ENCODE data around the gene ASXL2. TPM values are rescaled to one million over a fixed set of nuclear protein-coding genes. Genes with fewer than 3 reads are reported as not detected.

ASXL2 gene
- total RNA-seq, 1 donor from 2014 or later = 41.2 TPM

DNA sequence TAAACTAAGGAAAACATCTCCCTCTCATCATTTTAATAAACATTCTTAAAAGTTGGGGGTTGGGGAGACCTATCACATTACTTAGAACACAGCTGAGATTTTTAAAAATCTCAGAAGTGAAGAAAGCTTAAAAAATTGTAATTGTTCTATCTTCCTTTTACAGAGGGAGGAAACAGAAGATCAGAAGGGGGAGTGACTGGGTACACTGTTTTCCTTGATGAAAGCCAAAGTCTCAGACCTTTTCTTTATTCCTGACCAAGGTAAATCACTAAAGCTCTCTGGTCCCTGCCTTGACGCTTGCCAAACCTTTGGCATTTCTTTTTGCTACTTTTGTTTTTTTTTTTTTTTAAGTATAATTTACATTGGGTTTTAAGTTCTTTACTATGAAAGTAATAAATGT lies 119.9 kb downstream of the ASXL2 start:
- ATAC-seq = no peak
- intact Hi-C loops (cut with DNase I) = no loop called here
- DNase-seq (ENCODE audit: low spot score) = no peak

DNA sequence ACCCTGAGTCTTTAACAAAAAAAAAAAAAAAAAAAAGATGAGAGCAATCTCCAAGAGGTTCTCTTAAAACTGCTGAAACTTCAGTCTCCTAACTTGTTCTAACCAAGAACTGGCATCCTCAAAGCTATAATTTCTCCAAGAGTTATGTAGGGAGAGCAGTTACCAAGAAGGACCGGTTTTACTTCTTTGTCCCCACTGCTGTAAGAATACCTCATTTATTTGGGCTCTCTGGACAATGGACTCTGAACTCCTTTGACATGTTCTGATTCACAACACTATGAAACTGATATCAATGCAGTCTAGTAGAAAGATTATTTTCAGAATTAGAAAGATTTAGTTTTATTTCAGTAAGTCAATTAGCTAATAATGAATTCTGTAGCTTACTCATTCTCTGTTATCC lies 120.4 kb downstream of the ASXL2 start:
- intact Hi-C loops (cut with DNase I) = no loop called here
- DNase-seq (ENCODE audit: low spot score) (no peak), ATAC-seq (no peak)

DNA sequence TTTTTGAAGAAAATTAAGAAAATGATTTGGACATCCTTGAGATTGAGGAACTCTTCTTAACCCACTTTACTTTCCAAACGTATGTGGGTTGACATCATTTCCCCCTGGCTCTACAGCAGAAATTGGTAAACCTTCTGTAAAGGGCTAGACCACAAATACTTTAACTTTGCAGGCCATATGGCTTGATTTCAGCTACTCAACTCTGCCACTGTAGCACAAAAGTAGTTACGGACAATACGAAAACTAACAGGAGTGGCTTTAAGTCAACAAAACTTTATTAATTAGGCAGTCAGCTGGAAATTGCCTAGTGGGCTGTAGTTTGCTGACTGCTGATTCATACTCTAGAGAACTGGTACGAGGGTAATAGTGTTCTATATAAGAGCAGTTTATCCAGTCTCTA lies 121.8 kb downstream of the ASXL2 start:
- intact Hi-C loops (cut with DNase I) = no loop called here
- ATAC-seq = no peak
- no peak for DNase-seq (ENCODE audit: low spot score)

DNA sequence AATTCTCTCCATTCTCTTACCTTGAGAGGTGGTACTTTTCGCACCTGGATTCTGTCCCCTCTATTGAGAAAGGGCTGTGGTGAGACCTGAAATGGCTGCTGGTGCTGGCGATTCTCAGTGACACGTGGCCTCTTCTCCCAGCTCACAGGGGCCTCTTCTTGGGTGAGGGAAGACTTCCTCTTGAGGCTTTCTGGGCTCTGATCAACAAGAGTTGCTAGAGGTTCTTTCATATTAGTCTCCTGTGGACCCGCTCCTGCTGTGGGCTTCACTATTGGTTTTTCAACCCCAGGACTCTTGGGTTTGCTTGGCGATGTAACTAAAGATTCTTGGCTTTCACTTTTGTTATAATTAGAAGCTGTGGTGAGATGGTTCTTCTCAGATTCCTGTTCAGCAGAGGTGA lies 128.6 kb downstream of the ASXL2 start:
- intact Hi-C loops (cut with DNase I) = no loop called here
- ATAC-seq (no peak), DNase-seq (ENCODE audit: low spot score) (no peak)

DNA sequence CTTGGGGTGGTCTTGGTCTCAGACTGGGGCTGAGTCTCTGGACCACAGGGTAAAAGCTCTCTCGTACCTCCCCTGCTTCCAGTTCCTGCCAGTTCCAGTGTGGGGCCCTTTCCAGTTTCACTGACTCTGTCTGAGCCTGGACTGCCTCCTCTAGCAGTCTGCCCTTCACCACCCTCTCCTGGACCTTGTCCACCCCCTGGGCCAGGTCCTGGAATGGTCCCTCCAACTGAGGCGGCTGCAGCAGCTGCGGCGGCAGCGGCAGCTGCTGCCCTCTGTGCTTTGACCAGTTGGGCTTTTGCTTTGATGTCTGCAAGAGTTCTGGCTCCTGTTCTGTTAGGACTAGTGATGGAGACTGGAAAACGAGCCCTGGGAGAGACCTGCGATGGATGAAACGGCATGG lies 134.2 kb downstream of the ASXL2 start:
- no peak for DNase-seq (ENCODE audit: low spot score)
- ATAC-seq = no peak
- intact Hi-C loops (cut with DNase I) = no loop called here

DNA sequence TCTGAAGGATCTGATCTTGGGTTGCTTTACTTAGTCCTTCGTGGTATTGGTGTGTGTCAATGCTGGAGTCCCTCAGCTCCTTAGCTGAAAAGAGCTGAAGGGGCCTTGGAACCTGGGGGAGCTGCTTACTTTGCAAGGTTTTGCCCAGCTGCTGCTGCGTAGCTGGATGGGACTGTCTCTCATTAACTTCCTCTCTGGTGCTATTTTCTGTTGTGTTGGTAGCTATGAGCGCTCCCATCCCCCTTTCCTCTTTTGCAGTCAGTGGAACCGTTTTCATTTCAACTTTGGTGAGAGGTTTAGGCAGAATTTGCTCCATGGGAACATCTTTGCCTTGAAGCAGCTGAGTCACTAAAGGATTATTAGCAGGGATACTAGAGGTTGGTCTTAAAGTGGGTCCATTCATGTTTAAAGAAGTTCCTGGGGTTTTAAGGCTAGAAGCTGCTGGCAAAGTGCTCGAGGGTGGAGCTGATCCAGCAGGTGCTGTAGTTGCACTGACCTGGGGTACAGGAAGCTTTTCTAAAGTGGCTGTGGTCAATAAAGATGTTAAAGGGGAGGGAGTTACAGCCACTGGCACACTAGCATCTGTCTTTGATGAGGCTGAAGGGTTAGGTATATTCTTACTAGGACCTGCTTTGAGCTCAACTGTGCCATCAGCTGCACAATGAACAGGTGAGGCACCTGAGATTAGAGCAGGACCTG lies 135.0 kb downstream of the ASXL2 start:
- intact Hi-C loops (cut with DNase I) = no loop called here
- ATAC-seq (peak; percentile 42), DNase-seq (ENCODE audit: low spot score) (no peak)

DNA sequence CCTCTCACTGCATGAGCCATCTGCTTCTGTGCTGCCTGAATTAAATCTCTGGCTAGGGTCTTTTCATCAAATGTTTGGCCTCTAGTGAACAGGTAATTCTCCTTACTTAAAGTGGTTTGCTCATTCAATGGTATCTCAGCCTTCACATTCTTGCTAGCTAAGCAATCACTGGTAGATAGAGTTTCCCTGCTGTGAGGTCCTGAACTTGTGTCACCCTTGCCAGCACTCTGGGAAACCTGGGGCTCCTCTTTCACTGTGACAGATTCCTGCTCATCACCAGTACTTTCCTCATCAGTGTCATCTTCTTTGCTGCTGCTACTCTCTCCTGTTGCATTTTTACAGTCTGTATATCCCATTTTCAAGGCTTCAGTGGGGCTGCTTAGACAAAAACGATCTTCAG lies 135.8 kb downstream of the ASXL2 start:
- intact Hi-C loops (cut with DNase I) = no loop called here
- no peak for ATAC-seq
- DNase-seq (ENCODE audit: low spot score) = no peak

DNA sequence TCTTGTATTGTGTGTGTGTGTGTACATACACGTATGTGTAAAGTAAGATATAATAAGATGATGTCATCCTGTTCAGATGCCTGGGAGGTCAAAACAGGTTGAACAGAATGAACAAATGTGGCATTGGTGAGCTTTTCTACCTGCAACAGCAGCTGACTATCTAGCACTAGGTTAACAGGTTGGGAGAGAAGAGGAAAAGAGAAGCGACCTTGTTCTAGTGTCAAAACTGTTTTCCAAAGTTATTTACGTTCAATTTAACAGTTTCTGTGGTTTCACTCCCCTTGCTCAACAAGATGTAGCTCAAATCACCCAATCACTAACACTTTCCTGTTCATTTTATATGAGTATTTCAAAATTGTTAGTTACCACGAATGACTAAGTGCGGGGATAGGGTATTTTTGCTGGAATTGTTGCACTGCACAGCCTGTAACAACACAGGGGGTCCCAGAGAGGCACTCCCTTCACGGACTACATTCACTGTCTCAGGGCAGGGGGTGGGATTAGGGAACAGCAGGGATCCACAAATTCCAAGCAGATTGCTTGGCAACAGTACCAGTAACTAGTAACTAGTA lies 137.4 kb downstream of the ASXL2 start:
- no peak for DNase-seq (ENCODE audit: low spot score)
- intact Hi-C loops (cut with DNase I) = no loop called here
- no peak for ATAC-seq

DNA sequence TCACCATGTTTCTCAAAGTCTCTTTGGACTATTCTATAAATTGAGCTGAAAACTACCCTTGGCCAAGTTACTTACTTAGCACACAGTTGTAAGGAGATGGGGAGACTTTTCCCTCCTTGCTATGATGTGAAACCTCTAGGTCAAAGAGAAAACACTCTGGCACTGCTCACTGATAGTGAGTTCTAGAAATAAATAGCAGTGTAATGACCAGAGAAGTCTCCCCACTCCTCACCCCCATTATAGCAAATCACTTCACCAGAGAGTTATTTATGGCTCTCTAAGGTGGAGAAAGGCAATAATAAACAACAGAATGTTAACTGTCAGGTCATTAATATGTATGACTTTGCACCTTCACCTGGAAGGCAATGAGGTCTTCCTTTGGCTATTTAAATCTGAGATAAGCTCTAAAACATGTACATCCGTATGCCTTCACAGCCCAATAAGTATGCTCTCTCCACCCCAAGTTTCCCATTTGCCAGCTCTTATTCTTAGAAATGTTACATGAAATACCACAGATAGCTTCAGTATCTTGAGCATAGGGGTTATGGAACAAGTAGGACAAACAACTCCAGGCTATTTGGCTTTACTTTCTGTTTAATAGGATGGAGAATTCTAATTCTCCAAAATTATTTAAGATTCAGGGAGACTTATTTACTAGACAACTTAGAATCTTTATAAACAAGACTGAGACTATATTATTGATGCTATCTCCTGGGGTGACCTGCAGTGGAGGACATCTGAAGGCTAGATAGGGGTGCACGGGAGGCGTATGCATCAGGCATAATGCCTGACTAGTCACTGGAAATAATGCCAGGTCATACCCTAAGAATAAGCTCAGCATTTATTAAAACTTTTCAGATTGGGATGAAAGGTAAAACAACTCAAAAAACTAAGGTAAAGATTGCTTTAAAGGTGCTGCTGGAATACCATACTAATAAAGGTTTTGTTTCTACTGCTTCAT lies 139.6 kb downstream of the ASXL2 start:
- no peak for DNase-seq (ENCODE audit: low spot score)
- intact Hi-C loops (cut with DNase I) = no loop called here
- ATAC-seq = no peak

DNA sequence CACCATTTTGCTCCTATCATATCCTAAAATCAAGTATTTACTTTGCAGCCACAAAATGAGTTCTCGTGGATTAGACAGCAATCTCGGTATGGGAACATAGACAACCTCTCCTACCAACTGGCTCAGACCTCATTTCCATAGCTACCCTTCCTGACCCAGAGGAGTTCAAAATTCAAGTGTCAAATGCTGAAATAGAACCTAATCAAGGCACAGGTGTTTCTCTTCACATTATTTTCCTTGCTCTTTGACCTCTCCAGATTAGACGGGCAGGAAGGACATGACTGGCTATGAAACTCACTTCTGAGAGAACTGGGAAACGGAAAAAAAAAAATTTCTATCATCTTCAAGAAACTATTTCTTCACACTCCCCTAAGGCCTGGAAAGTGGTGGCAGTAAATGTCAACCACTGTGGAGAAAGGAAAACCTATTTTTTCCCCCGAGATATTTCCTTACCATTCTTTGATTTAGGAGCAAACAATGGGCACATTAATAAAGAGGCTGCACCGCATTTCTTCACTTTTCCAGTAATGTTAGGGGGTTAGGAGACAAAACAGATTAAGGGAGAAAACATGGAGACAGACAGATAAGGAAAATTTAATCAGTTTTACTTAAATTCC lies 141.3 kb downstream of the ASXL2 start:
- ATAC-seq (no peak), DNase-seq (ENCODE audit: low spot score) (no peak)
- intact Hi-C loops (cut with DNase I) = no loop called here

DNA sequence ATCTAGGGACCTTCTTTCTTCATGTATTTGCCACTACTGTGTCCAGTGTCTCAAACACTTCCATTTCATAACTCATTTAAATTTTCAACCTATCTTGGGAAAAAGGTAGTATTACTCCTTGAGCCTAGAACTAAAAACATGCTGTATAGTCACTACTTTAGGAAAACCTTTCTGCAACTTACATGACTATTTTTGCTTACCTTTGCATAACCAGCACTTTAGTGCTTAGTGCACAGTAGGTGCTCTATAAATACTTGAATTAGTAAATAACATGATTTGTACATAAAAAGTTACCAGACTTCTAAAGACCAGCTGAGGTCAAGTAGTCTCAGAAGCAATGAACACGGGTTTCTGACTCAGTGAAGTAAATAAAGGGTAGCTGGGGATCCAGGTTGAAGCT lies 142.5 kb downstream of the ASXL2 start:
- no peak for DNase-seq (ENCODE audit: low spot score)
- no peak for ATAC-seq
- intact Hi-C loops (cut with DNase I) = no loop called here

DNA sequence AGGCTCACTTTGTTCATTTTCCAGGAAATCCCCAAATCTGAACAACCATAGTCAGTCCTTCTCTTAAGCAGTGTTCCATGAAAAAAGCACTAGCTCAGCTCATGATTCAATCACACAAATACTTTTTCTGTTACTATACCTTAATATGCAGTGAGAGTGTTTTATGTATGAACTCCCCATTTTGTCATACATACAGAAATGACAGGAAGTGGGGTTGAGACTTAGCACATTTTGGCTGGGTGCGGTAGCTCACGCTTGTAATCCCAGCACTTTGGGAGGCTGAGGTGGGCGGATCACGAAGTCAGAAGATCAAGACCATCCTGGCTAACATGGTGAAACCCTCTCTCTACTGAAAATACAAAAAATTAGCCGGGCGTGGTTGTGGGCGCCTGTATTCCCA lies 149.7 kb downstream of the ASXL2 start:
- DNase-seq (ENCODE audit: low spot score) = no peak
- intact Hi-C loops (cut with DNase I) = no loop called here

DNA sequence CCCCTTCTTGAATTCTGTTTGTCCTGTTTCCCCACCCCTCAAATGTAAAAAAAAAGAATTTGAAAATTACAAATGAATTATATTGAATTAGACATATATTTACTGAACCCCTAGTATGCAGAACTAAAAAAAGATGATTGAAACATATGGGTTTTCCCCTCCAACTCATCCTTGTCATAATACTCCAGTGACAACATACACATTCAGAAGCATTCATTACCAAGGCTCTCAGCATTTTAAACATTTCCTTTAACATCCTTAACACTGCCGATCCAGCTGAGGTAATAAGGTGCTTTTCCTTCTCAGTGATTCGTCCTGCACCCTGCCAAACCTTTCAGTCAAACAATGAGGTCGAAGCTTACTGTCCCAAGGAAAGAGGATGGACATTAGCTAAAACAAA lies 151.8 kb downstream of the ASXL2 start:
- DNase-seq (ENCODE audit: low spot score) (no peak), ATAC-seq (no peak)
- intact Hi-C loops (cut with DNase I) = no loop called here

More for the DNA sequence above, 149.7 kb downstream of the ASXL2 start:
- no peak for ATAC-seq

DNA sequence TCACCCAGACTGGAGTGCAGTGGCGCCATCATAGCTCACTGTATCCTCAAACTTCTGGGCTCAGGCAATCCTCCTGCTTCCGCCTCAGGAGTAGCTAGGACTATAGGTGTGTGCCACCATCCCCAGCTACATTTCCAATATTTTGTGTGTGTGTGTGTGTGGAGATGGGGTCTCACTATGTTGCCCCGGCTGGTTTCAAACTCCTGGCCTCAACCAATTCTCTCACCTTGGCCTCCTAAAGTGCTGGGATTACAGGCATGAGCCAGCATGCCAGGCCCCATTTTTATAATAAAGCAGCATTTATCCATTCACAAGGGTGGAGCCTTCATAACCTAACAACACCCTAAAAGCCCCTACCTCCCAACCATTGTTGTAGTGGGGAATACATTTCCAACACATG lies 152.4 kb downstream of the ASXL2 start:
- no peak for ATAC-seq
- no peak for DNase-seq (ENCODE audit: low spot score)

DNA sequence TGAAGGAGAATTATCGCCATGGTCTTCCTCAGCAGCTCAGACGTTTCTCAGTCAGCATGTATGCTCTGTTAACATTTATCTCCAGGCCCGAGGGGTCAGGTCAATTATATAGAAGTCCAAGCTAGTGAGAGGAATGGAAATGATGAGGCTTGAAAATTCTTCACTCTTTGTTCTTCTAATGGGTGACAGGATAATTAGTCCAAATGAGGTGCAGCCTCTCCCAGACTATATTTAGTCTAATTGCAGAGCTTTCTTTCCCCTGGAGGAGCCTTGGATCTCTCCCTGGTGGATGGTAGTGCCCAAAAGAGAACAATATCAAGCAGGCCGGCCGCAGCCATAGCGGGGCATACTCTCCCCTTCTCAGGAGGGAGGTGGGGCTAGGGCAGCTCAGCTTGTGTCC lies 153.5 kb downstream of the ASXL2 start:
- ATAC-seq = no peak

More for the DNA sequence above, 152.4 kb downstream of the ASXL2 start:
- intact Hi-C loops (cut with DNase I) = no loop called here

DNA sequence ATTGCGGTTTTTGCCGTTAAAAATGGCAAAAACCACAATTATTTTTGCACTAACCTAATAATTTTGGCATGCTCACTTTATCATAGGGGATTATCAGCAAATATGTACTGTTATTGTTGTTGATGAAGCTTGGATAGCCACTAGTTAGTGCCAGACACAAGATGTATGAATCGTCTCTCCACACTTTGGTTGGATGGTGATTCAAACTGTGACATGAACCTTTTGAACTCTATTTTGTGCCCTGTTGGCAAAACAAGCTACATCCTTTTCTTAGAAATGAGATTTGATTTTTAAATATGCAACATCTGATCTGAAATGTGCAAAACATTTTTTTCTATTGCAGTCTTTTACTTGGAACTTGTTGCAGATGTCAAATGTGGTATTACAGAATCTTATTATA lies 156.1 kb downstream of the ASXL2 start:
- ATAC-seq = no peak
- no peak for DNase-seq (ENCODE audit: low spot score)
- intact Hi-C loops (cut with DNase I) = no loop called here

More for the DNA sequence above, 153.5 kb downstream of the ASXL2 start:
- intact Hi-C loops (cut with DNase I) = no loop called here
- DNase-seq (ENCODE audit: low spot score) = no peak

DNA sequence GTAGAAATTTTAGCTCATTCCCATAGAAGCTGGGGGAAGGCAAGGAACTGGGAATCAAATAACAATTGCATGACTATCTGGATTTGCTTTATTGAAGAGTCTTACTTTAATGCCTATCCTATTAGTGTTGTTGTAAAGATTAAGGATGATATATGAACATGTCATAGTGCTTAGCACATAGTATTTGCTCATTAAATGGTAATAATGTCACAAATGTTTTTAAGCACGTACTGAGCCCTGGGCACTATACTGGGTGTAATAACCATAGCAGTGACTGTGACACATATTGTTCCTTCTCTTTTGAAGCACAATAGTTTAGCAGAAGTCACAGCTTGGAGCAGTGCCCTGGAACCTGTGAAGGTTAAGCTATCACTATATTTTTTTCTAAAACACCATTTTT lies 157.7 kb downstream of the ASXL2 start:
- ATAC-seq (no peak), DNase-seq (ENCODE audit: low spot score) (no peak)
- intact Hi-C loops (cut with DNase I) = no loop called here

DNA sequence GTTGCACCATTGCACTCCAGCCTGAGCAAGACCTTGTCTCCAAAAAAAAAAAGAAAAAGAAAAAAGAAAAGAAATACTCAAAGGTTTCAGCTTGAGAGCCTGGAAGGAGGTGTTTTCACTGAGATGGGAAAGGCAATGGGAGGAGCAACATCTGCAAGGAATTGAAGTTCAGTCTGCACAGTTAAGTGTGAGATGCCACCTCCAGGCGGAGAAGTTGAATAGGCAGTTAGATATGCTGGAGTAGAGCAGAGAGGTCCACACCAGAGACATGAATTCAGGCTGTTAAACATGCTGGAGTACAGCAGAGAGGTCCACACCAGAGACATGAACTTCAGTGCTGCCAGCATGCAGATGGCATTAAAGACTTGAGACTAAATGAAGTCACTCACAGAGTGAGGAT lies 163.5 kb downstream of the ASXL2 start:
- intact Hi-C loops (cut with DNase I) = no loop called here
- DNase-seq (ENCODE audit: low spot score) = no peak
- ATAC-seq = no peak

DNA sequence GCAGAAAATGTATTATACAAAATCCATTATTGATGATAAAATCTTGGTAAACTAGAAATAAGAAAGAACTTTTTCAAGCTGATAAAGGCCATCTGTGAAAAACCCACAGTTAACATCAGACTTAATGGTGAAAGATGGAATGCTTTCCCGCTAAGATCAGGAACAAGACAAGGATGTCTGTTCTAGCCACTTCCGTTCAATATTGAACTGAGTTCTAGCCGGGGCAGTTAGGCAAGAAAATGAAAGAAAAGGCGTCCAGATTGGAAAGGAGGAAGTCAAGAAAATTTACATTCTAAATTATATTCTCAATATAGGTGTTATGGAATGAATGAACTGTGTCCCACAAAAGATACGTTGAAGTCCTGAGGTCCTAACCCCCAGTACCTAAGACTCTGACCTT lies 165.8 kb downstream of the ASXL2 start:
- no peak for DNase-seq (ENCODE audit: low spot score)
- intact Hi-C loops (cut with DNase I) = no loop called here
- ATAC-seq = no peak
